Upper lobe of left lung (tissue), 6 donors: ENCODE measurements around the gene GLI3. TPM values are rescaled to one million over a fixed set of nuclear protein-coding genes. Genes with fewer than 3 reads are reported as not detected.

Source experiments
- ATAC-seq, 2 donors: fragments of 200-7000 bp; cut with Tn5 transposase; one replicate each; pipeline ENCODE4 v1.9.1; 2022; ENCODE audit warnings: mild to moderate bottlenecking in 2 of 2, moderate library complexity in 2 of 2; ENCODE audit not compliant: low FRiP score in 2 of 2
- DNase-seq, 2 donors: peaks; one replicate each; pipeline ENCODE4 v3.0.0-alpha.2; 2019 to 2020
- H3K27ac ChIP-seq, 4 donors: fragments of 200-600 bp; sonication (generic); one replicate each; pipeline ENCODE4 v1.5.1; 2016 to 2019
- H3K27me3 ChIP-seq, 4 donors: fragments of 200-600 bp; sonication (generic); one replicate each; pipeline ENCODE4 v1.5.1; 2017 to 2019
- H3K36me3 ChIP-seq, 4 donors: fragments of 200-600 bp; sonication (generic); one replicate each; pipeline ENCODE4 v1.5.1; 2016 to 2019
- H3K4me1 ChIP-seq, 4 donors: fragments of 200-600 bp; sonication (generic); one replicate each; pipeline ENCODE4 v1.5.1; 2018 to 2019
- H3K4me3 ChIP-seq, 4 donors: fragments of 200-600 bp; sonication (generic); one replicate each; pipeline ENCODE4 v1.5.1; 2017 to 2019; ENCODE audit warnings: mild to moderate bottlenecking in 2 of 4, moderate library complexity in 1 of 4
- H3K9me3 ChIP-seq, 4 donors: fragments of 200-600 bp; sonication (generic); one replicate each; pipeline ENCODE4 v1.5.1; 2018 to 2019
- CTCF ChIP-seq, 6 experiments: fragments of 450-650 bp in 4 of 6; fragments of 200-600 bp in 2 of 6; sonication (generic) in 2 of 6; IDR thresholded peaks; one replicate each; pipeline ENCODE4 v1.5.1; 2016 to 2019; ENCODE audit warnings: antibody characterized with exemption in 6 of 6
- EP300 ChIP-seq, 4 donors: sonication (generic); formaldehyde crosslinking; IDR thresholded peaks; one replicate each; pipeline ENCODE4 v1.5.1; 2017; ENCODE audit warnings: antibody characterized with exemption in 4 of 4, control low read depth in 2 of 4
- POLR2A ChIP-seq, 4 donors: fragments of 450-650 bp; IDR thresholded peaks; one replicate each; pipeline ENCODE4 v1.5.1; 2016 to 2017; ENCODE audit warnings: antibody characterized with exemption in 4 of 4, mild to moderate bottlenecking in 2 of 4
- POLR2AphosphoS5 ChIP-seq, 2 donors: sonication (generic); formaldehyde crosslinking; IDR thresholded peaks; one replicate each; pipeline ENCODE4 v1.5.1; 2017; ENCODE audit warnings: antibody characterized with exemption in 2 of 2
- WGBS, 2 donors: methylation state at CpG; one replicate each; pipeline ENCODE4 v1.1.5; 2017 to 2018; 5-methylcytosine and 5-hydroxymethylcytosine counted together
- total RNA-seq, 6 donors: library from RNA; depleted of rRNA in 4 of 6; stranded (reverse); fragments of >200 nt in 4 of 6; gene quantifications; one replicate each; pipeline versions ENCODE4 v1.1.0 to v1.2.1, GENCODE V29; 2016 to 2021
- donor health status: DM: no; HTN: no; CAD: no; lungs with moderate emphysema.
- donor health status: DM: no; HTN: yes; CAD: no; lungs with severe emphysema.

Gene GLI3
- total RNA-seq, 6 donors from 2014 or later = 5.2 to 19.4 (median 14.9) TPM

DNA sequence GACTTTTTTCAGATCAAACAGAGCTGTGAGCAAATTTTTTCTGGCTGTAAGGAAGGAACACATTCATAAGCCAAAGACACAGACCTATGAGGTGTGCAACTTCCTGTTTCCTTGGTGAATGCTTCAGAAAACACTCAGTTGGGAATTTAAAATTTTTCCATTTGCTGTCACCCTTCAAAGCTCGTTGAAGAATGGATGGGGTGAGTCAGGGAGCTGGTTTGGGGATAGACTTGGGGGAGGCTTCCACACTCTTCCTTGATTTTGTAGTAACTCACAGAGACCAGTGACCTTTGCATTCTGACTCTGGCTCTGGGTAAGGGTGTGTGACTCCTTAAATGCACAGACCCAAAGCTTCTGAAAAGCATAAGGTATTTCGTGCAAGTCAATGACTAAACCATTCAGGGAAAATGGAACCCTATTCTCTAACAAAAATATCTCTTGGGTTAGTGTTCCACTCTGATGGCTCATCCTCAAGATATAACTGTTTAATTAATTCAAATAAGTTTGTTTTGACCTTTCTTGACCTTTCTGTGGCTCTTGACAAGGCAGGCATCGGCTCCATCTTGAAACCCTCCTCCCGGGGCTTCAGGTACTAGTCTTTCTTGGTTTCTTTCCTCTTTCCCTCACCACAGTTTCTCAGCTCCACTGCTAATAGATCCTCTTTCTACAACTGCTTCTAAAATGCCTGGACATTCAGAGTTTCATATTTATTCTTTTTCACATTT, 306.3 kb downstream of the GLI3 start:
- TF ChIP-seq POLR2AphosphoS5 (IDR thresholded peaks at IDR 0.05) (no peak), EP300 (IDR thresholded peaks at IDR 0.05) (no peak), POLR2A (IDR thresholded peaks at IDR 0.05) (no peak), CTCF (IDR thresholded peaks at IDR 0.05) (no peak)

GRCh38 chr7:41928781-41929180, 308.2 kb downstream of the GLI3 start:
- WGBS, 2 donors = 67 to 85% methylated on average over 1 of the region's 1 CpG
- DNase-seq = no peak
- no peak overlapping the region for H3K4me3 ChIP-seq
- no peaks in the 10 kb centered on the region for H3K9me3 ChIP-seq
- no peak for ATAC-seq
- no peak for TF ChIP-seq EP300 (IDR thresholded peaks at IDR 0.05)
- no peaks in the 10 kb centered on the region for H3K27me3 ChIP-seq
- H3K4me1 ChIP-seq = no peaks in the 10 kb centered on the region
- no peaks in the 10 kb centered on the region for H3K36me3 ChIP-seq
- no peak overlapping the region for H3K27ac ChIP-seq

More for the DNA sequence above, 306.3 kb downstream of the GLI3 start:
- Histone ChIP-seq H3K9me3 (no peaks in the 10 kb centered on the region), H3K4me3 (no peak overlapping the region), H3K36me3 (no peaks in the 10 kb centered on the region), H3K27me3 (no peaks in the 10 kb centered on the region), H3K4me1 (no peaks in the 10 kb centered on the region), H3K27ac (no peak overlapping the region)
- DNase-seq = no peak
- WGBS, 2 donors = 78 to 81% methylated on average over 4 of the region's 4 CpGs
- ATAC-seq = no peak

- DNase-seq (no peak), ATAC-seq (no peak)
- H3K9me3 ChIP-seq = no peaks in the 10 kb centered on the region
- H3K27me3 ChIP-seq = no peaks in the 10 kb centered on the region
- WGBS, 2 donors = 67 to 86% methylated on average over 1 of the region's 1 CpG
- H3K4me3 ChIP-seq = no peak overlapping the region
- no peaks in the 10 kb centered on the region for H3K4me1 ChIP-seq
- TF ChIP-seq POLR2A (IDR thresholded peaks at IDR 0.05) = no peak
- TF ChIP-seq CTCF (IDR thresholded peaks at IDR 0.05) = no peak
- TF ChIP-seq POLR2AphosphoS5 (IDR thresholded peaks at IDR 0.05) = no peak
- no peak for TF ChIP-seq EP300 (IDR thresholded peaks at IDR 0.05)
- no peak overlapping the region for H3K27ac ChIP-seq
- no peaks in the 10 kb centered on the region for H3K36me3 ChIP-seq
These were observed 308.8 kb downstream of the GLI3 start for GRCh38 chr7:41928166-41928565.

DNA sequence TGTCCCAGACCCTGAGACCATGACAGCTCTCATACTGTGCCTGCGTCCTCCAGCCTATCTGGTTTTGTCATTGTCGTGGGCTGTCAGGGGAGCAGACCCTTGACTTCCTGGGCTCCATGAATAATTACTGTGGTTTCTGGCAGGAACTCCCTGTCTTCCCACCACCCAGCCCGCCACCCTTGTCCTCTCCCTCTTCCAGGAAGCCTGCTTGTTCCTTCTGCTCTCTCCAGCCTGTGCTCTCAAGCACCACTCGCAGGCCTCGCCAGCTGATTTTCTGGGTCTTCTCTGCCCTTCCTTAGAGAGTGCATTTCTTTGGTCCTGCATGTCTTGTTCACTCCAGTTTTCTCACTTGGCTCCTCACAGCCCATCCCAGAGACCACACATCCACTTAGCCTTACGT, 309.6 kb downstream of the GLI3 start:
- DNase-seq (no peak), ATAC-seq (no peak)
- Histone ChIP-seq H3K36me3 (no peaks in the 10 kb centered on the region), H3K27me3 (no peaks in the 10 kb centered on the region), H3K4me3 (no peak overlapping the region), H3K27ac (no peak overlapping the region), H3K4me1 (no peaks in the 10 kb centered on the region), H3K9me3 (no peaks in the 10 kb centered on the region)
- TF ChIP-seq EP300 (IDR thresholded peaks at IDR 0.05) (no peak), CTCF (IDR thresholded peaks at IDR 0.05) (no peak), POLR2A (IDR thresholded peaks at IDR 0.05) (no peak), POLR2AphosphoS5 (IDR thresholded peaks at IDR 0.05) (no peak)
- WGBS, 2 donors = 76 to 82% methylated on average over 6 of the region's 6 CpGs

DNA sequence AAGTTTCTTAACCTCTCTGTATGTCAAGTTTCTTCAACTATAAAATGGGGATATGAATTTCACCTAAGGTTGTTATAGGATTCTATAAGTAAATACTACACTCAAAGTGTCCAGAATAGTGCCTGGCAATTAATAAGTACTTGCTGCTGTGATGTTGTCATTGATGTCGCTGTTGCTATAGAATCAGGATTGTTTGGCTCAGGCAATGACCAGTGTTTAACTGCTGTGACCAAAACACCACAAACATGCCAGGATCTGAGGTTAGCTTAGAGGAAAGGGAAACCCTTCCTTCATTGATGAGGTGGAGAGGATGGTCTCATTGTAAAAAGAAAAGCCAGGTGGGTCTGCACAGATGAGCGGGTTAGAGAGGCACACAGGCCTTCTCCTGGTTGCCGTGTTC, 311.1 kb downstream of the GLI3 start:
- Histone ChIP-seq H3K9me3 (no peaks in the 10 kb centered on the region), H3K27me3 (no peaks in the 10 kb centered on the region), H3K4me3 (no peak overlapping the region), H3K36me3 (no peaks in the 10 kb centered on the region), H3K4me1 (no peaks in the 10 kb centered on the region), H3K27ac (no peak overlapping the region)
- DNase-seq (no peak), ATAC-seq (no peak)
- WGBS, 2 donors = 91 to 99% methylated on average over 3 of the region's 3 CpGs
- TF ChIP-seq POLR2AphosphoS5 (IDR thresholded peaks at IDR 0.05) (no peak), EP300 (IDR thresholded peaks at IDR 0.05) (no peak), CTCF (IDR thresholded peaks at IDR 0.05) (no peak), POLR2A (IDR thresholded peaks at IDR 0.05) (no peak)
